Measurements from ENCODE around the gene NPFFR1. TPM values are rescaled to one million over a fixed set of nuclear protein-coding genes. Genes with fewer than 3 reads are reported as not detected.

The NPFFR1 gene
- total RNA-seq, 4 donors from 2014 or later = 0.19 to 0.32 TPM; not detected in 2

- no peak for DNase-seq
- 56 to 100% methylated on average over 1 to 2 of the region's 5 CpGs for WGBS, 2 donors
- no peaks in the 10 kb centered on the region for H3K9me3 ChIP-seq
- H3K27ac ChIP-seq = no peak overlapping the region
- H3K4me3 ChIP-seq = no peak overlapping the region
- peaks cover 4 to 15% (median 11%) of the 10 kb centered on the region in 3 donors for H3K4me1 ChIP-seq
- intact Hi-C loops (cut with DNase I) = no loop called here
- H3K27me3 ChIP-seq = peaks cover 0 to 41% (median 0%) of the 10 kb centered on the region in 4 donors
- no peak for TF ChIP-seq CTCF (IDR thresholded peaks at IDR 0.05)
- TF ChIP-seq POLR2A (IDR thresholded peaks at IDR 0.05) = no peak
- H3K36me3 ChIP-seq = no peaks in the 10 kb centered on the region
Measured at GRCh38 chr10:70292004-70292403, 8.2 kb upstream of the NPFFR1 start.

- no peaks in the 10 kb centered on the region for H3K36me3 ChIP-seq
- DNase-seq = no peak
- H3K4me3 ChIP-seq = no peak overlapping the region
- TF ChIP-seq POLR2A (IDR thresholded peaks at IDR 0.05) (no peak), CTCF (IDR thresholded peaks at IDR 0.05) (no peak)
- intact Hi-C loops (cut with DNase I) = no loop called here
- H3K4me1 ChIP-seq = no peaks in the 10 kb centered on the region
- H3K27me3 ChIP-seq = peaks cover 0 to 62% (median 8%) of the 10 kb centered on the region in 4 donors
- WGBS, 2 donors = 89 to 93% methylated on average over 7 of the region's 7 CpGs
- no peaks in the 10 kb centered on the region for H3K9me3 ChIP-seq
- no peak overlapping the region for H3K27ac ChIP-seq
Measured at GRCh38 chr10:70289739-70290138, 5.9 kb upstream of the NPFFR1 start.

- H3K36me3 ChIP-seq = no peaks in the 10 kb centered on the region
- intact Hi-C loops (cut with DNase I) = no loop called here
- no peak for DNase-seq
- no peak for TF ChIP-seq CTCF (IDR thresholded peaks at IDR 0.05)
- no peak for TF ChIP-seq POLR2A (IDR thresholded peaks at IDR 0.05)
- H3K4me3 ChIP-seq = no peak overlapping the region
- H3K27ac ChIP-seq = no peak overlapping the region
- peaks cover 14 to 87% (median 20%) of the 10 kb centered on the region in 4 donors for H3K27me3 ChIP-seq
- peaks cover 0 to 10% (median 6%) of the 10 kb centered on the region in 3 donors for H3K4me1 ChIP-seq
- WGBS, 2 donors = 84 to 87% methylated on average over 6 of the region's 6 CpGs
- H3K9me3 ChIP-seq = no peaks in the 10 kb centered on the region
Measured at GRCh38 chr10:70286616-70287015, 2.8 kb upstream of the NPFFR1 start.

- Histone ChIP-seq H3K27ac (no peak overlapping the region), H3K4me1 (peaks cover 0 to 10% (median 6%) of the 10 kb centered on the region in 3 donors), H3K9me3 (no peaks in the 10 kb centered on the region), H3K36me3 (no peaks in the 10 kb centered on the region), H3K4me3 (no peak overlapping the region), H3K27me3 (peaks cover 14 to 93% (median 20%) of the 10 kb centered on the region in 4 donors)
- TF ChIP-seq CTCF (IDR thresholded peaks at IDR 0.05) (no peak), POLR2A (IDR thresholded peaks at IDR 0.05) (no peak)
- DNase-seq = no peak
- 84 to 94% methylated on average over 2 of the region's 2 CpGs for WGBS, 2 donors
- intact Hi-C loops (cut with DNase I) = no loop called here
Measured at GRCh38 chr10:70285476-70285831, 1.6 kb upstream of the NPFFR1 start.

GRCh38 chr10:70284542-70285475 lies 1.0 kb upstream of the NPFFR1 start:
- Histone ChIP-seq H3K9me3 (no peaks in the 10 kb centered on the region), H3K27me3 (peaks cover 14 to 92% (median 20%) of the 10 kb centered on the region in 4 donors), H3K36me3 (no peaks in the 10 kb centered on the region), H3K27ac (no peak overlapping the region), H3K4me3 (peak overlapping the region in 1 of 4 donors; percentile 56), H3K4me1 (peaks cover 0 to 10% (median 6%) of the 10 kb centered on the region in 3 donors)
- DNase-seq = no peak
- no peak for TF ChIP-seq CTCF (IDR thresholded peaks at IDR 0.05)
- TF ChIP-seq POLR2A (IDR thresholded peaks at IDR 0.05) = no peak
- 59 to 62% methylated on average over 4 of the region's 4 CpGs for WGBS, 2 donors
- intact Hi-C loops (cut with DNase I) = no loop called here

All from esophagus squamous epithelium (tissue), 5 donors.